DND-41 (cell line): ENCODE measurements around the gene MRPL58.

ENCODE experiments used
- ATAC-seq: fragments of 200-7000 bp; cut with Tn5 transposase; 3 replicates; pipeline ENCODE4 v1.9.1; 2021; ENCODE audit warnings: low read depth; ENCODE audit not compliant: insufficient read depth
- DNase-seq: peaks from one replicate; pipeline ENCODE4 v3.0.0-alpha.2; 2020
- H2AFZ ChIP-seq: 2 replicates; pipeline ENCODE4 v1.6.0; 2012; ENCODE audit warnings: low read depth, low read length
- H3K27ac ChIP-seq: 2 replicates; pipeline ENCODE4 v1.5.1; 2012; ENCODE audit warnings: low read length, inconsistent platforms
- H3K27me3 ChIP-seq: fragments of 200-600 bp; sonication (generic); 2 replicates; pipeline ENCODE4 v1.6.0; 2012; ENCODE audit warnings: low read length, mild to moderate bottlenecking, inconsistent platforms; ENCODE audit not compliant: insufficient read depth, poor library complexity
- H3K36me3 ChIP-seq: 2 replicates; pipeline ENCODE4 v1.5.1; 2012; ENCODE audit warnings: low read length, inconsistent platforms; ENCODE audit not compliant: insufficient read depth
- H3K4me1 ChIP-seq: 2 replicates; pipeline ENCODE4 v1.5.1; 2012; ENCODE audit warnings: mild to moderate bottlenecking, low read length; ENCODE audit not compliant: insufficient read depth
- H3K4me2 ChIP-seq: 2 replicates; pipeline ENCODE4 v1.6.0; 2012; ENCODE audit warnings: mild to moderate bottlenecking, moderate library complexity, low read length, inconsistent platforms; ENCODE audit not compliant: insufficient read depth
- H3K4me3 ChIP-seq, 2 experiments: fragments of 200-600 bp in 1 of 2; shearing (Covaris generic) in 1 of 2; 2 replicates each; pipeline ENCODE4 v1.5.1; 2012 to 2016; ENCODE audit warnings: inconsistent platforms in 2 of 2, low read length in 2 of 2, mild to moderate bottlenecking in 2 of 2, low read depth in 1 of 2, moderate library complexity in 1 of 2
- H3K79me2 ChIP-seq: 2 replicates; pipeline ENCODE4 v1.6.0; 2012; ENCODE audit warnings: low read length, inconsistent platforms; ENCODE audit not compliant: insufficient read depth
- H3K9ac ChIP-seq: 2 replicates; pipeline ENCODE4 v1.6.0; 2012; ENCODE audit warnings: low read depth, mild to moderate bottlenecking, inconsistent platforms, low read length, moderate library complexity
- H3K9me3 ChIP-seq: 2 replicates; pipeline ENCODE4 v1.5.1; 2012; ENCODE audit warnings: low read length, moderate library complexity, mild to moderate bottlenecking, inconsistent platforms; ENCODE audit not compliant: insufficient read depth, severe bottlenecking
- H4K20me1 ChIP-seq: 2 replicates; pipeline ENCODE4 v1.6.0; 2012; ENCODE audit warnings: low read length; ENCODE audit not compliant: insufficient read depth
- CTCF ChIP-seq: IDR thresholded peaks from 2 replicates; pipeline ENCODE4 v1.5.1; 2012; ENCODE audit warnings: borderline replicate concordance, low read length, moderate library complexity, mild to moderate bottlenecking; ENCODE audit not compliant: poor library complexity, severe bottlenecking; ENCODE audit errors: extremely low read depth
- EZH2 ChIP-seq: IDR thresholded peaks from 3 replicates; pipeline ENCODE4 v1.6.1; 2012; ENCODE audit warnings: borderline replicate concordance, low read depth, mild to moderate bottlenecking, moderate library complexity, low read length, inconsistent platforms; ENCODE audit not compliant: severe bottlenecking

MRPL58 gene

GRCh38 chr17:75064460-75064859 is 52.0 kb downstream of the MRPL58 start:
- Histone ChIP-seq H3K4me2 (no peak overlapping the region), H3K4me1 (peaks cover 31% of the 10 kb centered on the region), H3K79me2 (no peaks in the 10 kb centered on the region), H3K4me3 (no peak overlapping the region), H3K27ac (no peak overlapping the region), H2AFZ (no peak overlapping the region), H3K9me3 (no peaks in the 10 kb centered on the region), H3K27me3 (no peaks in the 10 kb centered on the region), H3K36me3 (peaks cover 57% of the 10 kb centered on the region), H4K20me1 (no peaks in the 10 kb centered on the region), H3K9ac (no peak overlapping the region)
- TF ChIP-seq CTCF (no peak), EZH2 (no peak)
- ATAC-seq, result no peak
- no peak for DNase-seq

DNA sequence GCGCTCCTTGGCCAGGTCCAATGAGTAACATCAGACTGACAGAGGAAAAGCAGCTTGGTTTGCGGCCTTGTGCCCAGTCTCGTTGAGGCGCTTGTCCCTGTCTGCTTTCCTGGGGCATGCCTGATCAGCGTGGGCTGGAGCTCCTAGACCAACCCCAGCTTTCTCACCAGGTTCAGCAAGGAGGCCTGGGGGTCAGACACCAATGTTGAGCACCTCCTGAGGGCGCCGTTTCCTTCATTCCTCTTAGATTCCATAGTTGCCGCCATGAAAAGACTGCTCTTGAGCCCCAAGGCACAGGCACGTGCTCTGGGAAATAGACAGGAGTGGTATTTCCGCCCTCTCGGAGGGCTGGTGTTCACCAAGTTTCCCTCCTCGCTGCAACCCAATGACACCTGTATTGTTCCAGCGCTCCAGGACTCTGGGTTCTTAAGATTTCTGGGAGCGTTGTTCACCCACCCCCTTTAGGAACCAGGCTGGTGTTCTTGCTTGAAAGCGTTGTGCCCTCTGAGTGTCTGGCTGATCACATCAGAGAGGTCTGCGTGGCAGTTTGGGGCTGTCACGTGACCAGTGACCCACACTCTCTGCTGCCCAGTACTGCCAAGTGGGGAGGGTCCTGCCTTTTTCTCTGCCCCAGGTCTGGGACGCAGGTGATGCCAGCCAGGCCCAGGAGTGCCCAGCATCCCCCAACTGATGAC is 52.5 kb downstream of the MRPL58 start:
- ATAC-seq (no peak), DNase-seq (no peak)
- H3K36me3 ChIP-seq, result peaks cover 51% of the 10 kb centered on the region
- no peak overlapping the region for H3K4me2 ChIP-seq
- H3K4me1 ChIP-seq, result peaks cover 31% of the 10 kb centered on the region
- no peak for TF ChIP-seq CTCF
- H3K79me2 ChIP-seq, result no peaks in the 10 kb centered on the region
- no peak overlapping the region for H2AFZ ChIP-seq
- no peak overlapping the region for H3K4me3 ChIP-seq
- H3K27ac ChIP-seq, result peak overlapping the region; percentile 45
- no peaks in the 10 kb centered on the region for H3K27me3 ChIP-seq
- no peak overlapping the region for H3K9ac ChIP-seq
- H4K20me1 ChIP-seq, result no peaks in the 10 kb centered on the region
- no peaks in the 10 kb centered on the region for H3K9me3 ChIP-seq

DNA sequence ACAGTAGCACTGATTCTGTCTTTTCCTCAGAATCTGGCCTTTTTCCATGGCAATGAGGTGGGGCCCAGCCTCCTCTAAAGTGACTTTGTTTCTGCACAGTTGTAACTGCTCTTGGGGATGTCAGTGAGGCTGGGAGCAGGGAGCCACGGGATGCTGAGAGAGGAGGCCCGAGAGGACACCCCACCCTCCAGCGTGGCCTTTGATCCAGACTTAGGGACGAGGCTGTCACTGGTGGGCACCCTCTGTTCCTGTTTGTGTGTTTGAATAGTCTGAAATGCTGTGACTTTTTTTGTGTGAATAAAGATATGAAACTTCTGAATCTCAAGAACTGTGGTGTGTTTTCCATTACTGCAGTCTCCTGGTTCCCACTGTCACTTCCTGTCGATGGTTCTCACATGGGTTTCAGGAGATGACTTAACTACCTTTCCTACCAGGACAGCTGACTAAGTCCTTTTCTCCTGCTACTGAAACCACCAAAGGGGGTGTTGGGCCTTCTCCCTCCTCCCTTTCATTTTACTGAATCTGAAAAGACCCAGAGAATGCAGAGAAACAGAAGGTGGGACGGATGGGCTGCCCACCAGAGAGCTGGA is 53.2 kb downstream of the MRPL58 start:
- ATAC-seq (no peak), DNase-seq (no peak)

More for the DNA sequence above, 53.2 kb downstream of the MRPL58 start:
- TF ChIP-seq EZH2, result no peak
- no peak for TF ChIP-seq CTCF
- H3K4me2 ChIP-seq, result no peak overlapping the region
- H3K27ac ChIP-seq, result peak overlapping the region; percentile 45
- H3K36me3 ChIP-seq, result peaks cover 45% of the 10 kb centered on the region
- no peaks in the 10 kb centered on the region for H3K9me3 ChIP-seq
- no peaks in the 10 kb centered on the region for H3K27me3 ChIP-seq
- H3K9ac ChIP-seq, result no peak overlapping the region
- H3K4me1 ChIP-seq, result peaks cover 31% of the 10 kb centered on the region
- no peak overlapping the region for H3K4me3 ChIP-seq
- H3K79me2 ChIP-seq, result no peaks in the 10 kb centered on the region
- H2AFZ ChIP-seq, result no peak overlapping the region
- H4K20me1 ChIP-seq, result no peaks in the 10 kb centered on the region
